AG04449 (cell line): ENCODE results near the gene PRKG1.

Source experiments
- CTCF ChIA-PET: fragments of 350-600 bp; formaldehyde crosslinking; extraction: SDS; loops from one replicate; lab custom pipeline; 2021; ENCODE audit warnings: antibody characterized with exemption; lab: Yijun Ruan, JAX
- POLR2A ChIA-PET: fragments of 400-600, 350-600 bp; formaldehyde crosslinking; extraction: SDS; loops from one replicate; lab custom pipeline; 2020; ENCODE audit warnings: antibody characterized with exemption, inconsistent platforms; lab: Yijun Ruan, JAX
- DNase-seq: peaks from one replicate; pipeline ENCODE4 v3.0.0-alpha.2; 2010; ENCODE audit warnings: low read depth, low spot score
- H3K4me3 ChIP-seq: 2 replicates; pipeline ENCODE4 v1.5.1; 2011; ENCODE audit warnings: low read depth, mild to moderate bottlenecking, control low read depth, low read length
- TF ChIP-seq, protein P1 (sequence below): IDR thresholded peaks from one replicate; pipeline ENCODE4 v1.5.1; 2011; ENCODE audit warnings: mild to moderate bottlenecking, moderate library complexity, low read length, control low read depth, inconsistent platforms; ENCODE audit not compliant: insufficient read depth; ENCODE audit errors: missing control alignments

The PRKG1 gene

DNA sequence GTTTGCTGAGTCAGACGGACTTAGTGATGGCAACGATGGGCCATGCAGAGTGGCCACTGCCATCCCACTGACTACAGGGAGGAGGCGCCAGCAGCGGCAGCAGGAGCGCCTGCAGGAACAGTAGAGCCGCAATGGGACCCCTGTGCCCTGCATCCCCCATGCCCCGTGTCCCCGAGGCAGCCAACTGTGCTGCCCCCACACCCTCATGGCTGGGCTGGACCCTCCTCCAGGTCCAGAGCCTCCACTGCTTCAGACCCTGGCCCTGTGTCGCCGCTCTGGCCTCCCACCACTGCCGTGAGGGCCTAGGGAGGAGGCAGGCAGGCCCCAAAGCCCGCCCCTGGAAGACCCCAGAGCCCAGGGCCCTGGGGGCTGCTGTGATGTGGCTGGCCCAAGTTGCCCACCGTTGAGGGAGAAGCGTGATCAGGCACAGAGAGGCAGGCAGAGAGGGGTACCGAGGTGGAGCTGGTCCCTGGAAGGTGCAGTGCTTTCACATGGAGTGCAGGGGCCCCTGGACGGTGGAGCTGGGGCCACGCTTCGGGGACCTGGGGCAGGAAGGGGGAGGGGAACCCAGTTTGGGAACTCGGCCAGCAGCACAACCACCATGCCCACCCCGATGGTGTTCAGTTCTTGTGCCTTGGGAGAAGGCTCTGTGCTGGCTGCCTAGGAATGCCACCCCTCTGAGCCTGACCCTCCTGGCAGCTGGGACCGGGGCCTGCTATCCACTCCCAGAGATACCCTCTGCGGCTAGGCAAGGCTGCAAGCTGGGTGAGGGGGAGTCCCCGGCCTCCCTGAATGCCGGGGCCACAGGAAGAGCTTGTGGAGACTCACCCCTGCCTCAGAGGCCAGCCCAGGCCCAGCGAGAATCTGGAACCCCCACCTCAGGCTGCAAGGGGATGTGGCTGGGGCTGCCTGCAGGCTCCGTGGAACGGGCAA, 1272.4 kb downstream of the PRKG1 start:
- DNase-seq, result no peak
- ChIA-PET CTCF (interaction anchor here (1.4 kb wide), 1 partner anchor 9 kb away, joined by 5 read pairs; no protein-coding TSS in a partner anchor), POLR2A (no interaction called here)

DNA sequence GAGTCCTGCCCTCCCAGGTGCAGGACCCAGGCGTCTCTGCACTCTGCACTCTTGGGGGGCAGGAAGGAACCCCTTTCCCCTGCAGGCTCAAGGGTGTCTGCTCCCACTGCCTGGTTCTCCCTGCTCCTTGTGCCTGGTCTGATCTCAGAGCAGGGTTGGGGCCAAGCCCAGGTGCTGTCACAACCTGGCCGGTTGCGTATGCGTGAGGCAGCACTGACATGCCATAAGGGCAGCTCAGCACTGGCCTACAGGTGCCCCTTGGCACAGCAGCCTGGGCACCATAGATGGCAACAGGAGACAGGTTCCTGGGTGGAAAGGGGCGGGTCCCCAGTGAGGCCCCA, 1273.0 kb downstream of the PRKG1 start:
- DNase-seq, result no peak
- POLR2A ChIA-PET, result no interaction called here
- CTCF ChIA-PET, result interaction anchor here (1.1 to 2.2 kb wide), 3 partner anchors 8 to 17 kb away, joined by 3 to 6 read pairs (median 5); no protein-coding TSS in a partner anchor
- TF ChIP-seq, protein P1, sequence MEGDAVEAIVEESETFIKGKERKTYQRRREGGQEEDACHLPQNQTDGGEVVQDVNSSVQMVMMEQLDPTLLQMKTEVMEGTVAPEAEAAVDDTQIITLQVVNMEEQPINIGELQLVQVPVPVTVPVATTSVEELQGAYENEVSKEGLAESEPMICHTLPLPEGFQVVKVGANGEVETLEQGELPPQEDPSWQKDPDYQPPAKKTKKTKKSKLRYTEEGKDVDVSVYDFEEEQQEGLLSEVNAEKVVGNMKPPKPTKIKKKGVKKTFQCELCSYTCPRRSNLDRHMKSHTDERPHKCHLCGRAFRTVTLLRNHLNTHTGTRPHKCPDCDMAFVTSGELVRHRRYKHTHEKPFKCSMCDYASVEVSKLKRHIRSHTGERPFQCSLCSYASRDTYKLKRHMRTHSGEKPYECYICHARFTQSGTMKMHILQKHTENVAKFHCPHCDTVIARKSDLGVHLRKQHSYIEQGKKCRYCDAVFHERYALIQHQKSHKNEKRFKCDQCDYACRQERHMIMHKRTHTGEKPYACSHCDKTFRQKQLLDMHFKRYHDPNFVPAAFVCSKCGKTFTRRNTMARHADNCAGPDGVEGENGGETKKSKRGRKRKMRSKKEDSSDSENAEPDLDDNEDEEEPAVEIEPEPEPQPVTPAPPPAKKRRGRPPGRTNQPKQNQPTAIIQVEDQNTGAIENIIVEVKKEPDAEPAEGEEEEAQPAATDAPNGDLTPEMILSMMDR, result no peak
- no peak overlapping the region for H3K4me3 ChIP-seq

More for the DNA sequence above, 1272.4 kb downstream of the PRKG1 start:
- TF ChIP-seq, protein P1, result no peak
- H3K4me3 ChIP-seq, result no peak overlapping the region
